GM12878 (cell line): Measurements from ENCODE around the gene C1QB. TPM values are rescaled to one million over a fixed set of nuclear protein-coding genes. Genes with fewer than 3 reads are reported as not detected.

ENCODE experiments used
- ATAC-seq: fragments of 200-7000 bp; cut with Tn5 transposase; 3 replicates; pipeline ENCODE4 v1.9.1; 2020; ENCODE audit warnings: mild to moderate bottlenecking, moderate library complexity
- BruUV-seq: library from RNA; stranded (reverse); fragments of 400-500 nt; replicated peaks from 2 replicates; lab custom pipeline; 2021; lab: Mats Ljungman, UMichigan
- CTCF ChIA-PET: fragments of 300-600 bp; sonication (Branson Sonifier 250); formaldehyde crosslinking; extraction: SDS; loops from one replicate; lab custom pipeline; 2021; ENCODE audit warnings: inconsistent platforms; lab: Yijun Ruan, JAX
- POLR2A ChIA-PET: fragments of 350-600 bp; formaldehyde crosslinking; extraction: SDS; loops from one replicate; lab custom pipeline; 2021; ENCODE audit warnings: inconsistent platforms; lab: Charles Lee
- RAD21 ChIA-PET: fragments of 300-600 bp; sonication (Branson Sonifier 250); formaldehyde crosslinking; loops from one replicate; lab custom pipeline; 2023; ENCODE audit warnings: antibody characterized with exemption; ENCODE audit not compliant: unreplicated experiment; lab: Charles Lee
- SMC1A ChIA-PET: fragments of 300-600 bp; sonication (Branson Sonifier 250); formaldehyde crosslinking; loops from one replicate; lab custom pipeline; 2023; ENCODE audit not compliant: unreplicated experiment, uncharacterized antibody; lab: Charles Lee
- DNase-seq: peaks from one replicate; pipeline ENCODE4 v3.0.0-alpha.2; 2011; ENCODE audit warnings: low read depth, low spot score
- FAIRE-seq: peaks from 3 replicates; lab custom pipeline; 2011; peaks lifted over from hg19 to GRCh38; lab: Jason Lieb, UNC
- H2AFZ ChIP-seq: 2 replicates; pipeline ENCODE4 v1.6.0; 2011; ENCODE audit warnings: low read depth, low read length, control low read depth; ENCODE audit not compliant: control insufficient read depth
- H3K27ac ChIP-seq: 2 replicates; pipeline ENCODE4 v1.5.1; 2011; ENCODE audit warnings: control low read depth; ENCODE audit not compliant: control insufficient read depth, insufficient read depth
- H3K27me3 ChIP-seq, 2 experiments: replicated peaks in 1 of 2; 2 replicates each; pipeline versions ENCODE4 v1.6.0 to v1.6.1; 2011; ENCODE audit warnings: low read length in 1 of 2; ENCODE audit not compliant: control insufficient read depth in 2 of 2, insufficient read depth in 2 of 2
- H3K36me3 ChIP-seq, 2 experiments: 2 replicates each; pipeline ENCODE4 v1.5.1; 2011; ENCODE audit warnings: low read length in 1 of 2; ENCODE audit not compliant: control insufficient read depth in 2 of 2, insufficient read depth in 2 of 2
- H3K4me1 ChIP-seq: 2 replicates; pipeline ENCODE4 v1.6.1; 2011; ENCODE audit warnings: mild to moderate bottlenecking, low read length, moderate library complexity, mixed read lengths; ENCODE audit not compliant: control insufficient read depth, insufficient read depth
- H3K4me2 ChIP-seq: 2 replicates; pipeline ENCODE4 v1.6.0; 2011; ENCODE audit warnings: control low read depth; ENCODE audit not compliant: control insufficient read depth, insufficient read depth
- H3K4me3 ChIP-seq: fragments of 200-600 bp; sonication (generic); 2 replicates; pipeline ENCODE4 v1.5.1; 2016
- H3K79me2 ChIP-seq: 2 replicates; pipeline ENCODE4 v1.6.0; 2011; ENCODE audit warnings: low read length; ENCODE audit not compliant: control insufficient read depth, insufficient read depth
- H3K9ac ChIP-seq: 2 replicates; pipeline ENCODE4 v1.8.0; 2011; ENCODE audit warnings: low read length, control low read depth, mixed read lengths; ENCODE audit not compliant: control insufficient read depth, insufficient read depth
- H3K9me3 ChIP-seq: replicated peaks from 3 replicates; pipeline ENCODE4 v1.5.1; 2011; ENCODE audit warnings: mild to moderate bottlenecking, low read length; ENCODE audit not compliant: control insufficient read depth, insufficient read depth
- H4K20me1 ChIP-seq: 2 replicates; pipeline ENCODE4 v1.6.0; 2011; ENCODE audit not compliant: control insufficient read depth, insufficient read depth
- CHD2 ChIP-seq: IDR thresholded peaks from 2 replicates; pipeline ENCODE4 v1.6.1; 2011; ENCODE audit warnings: low read depth, low read length, improper control_type of control experiment, borderline replicate concordance
- EP300 ChIP-seq, 2 experiments: fragments of 150-350 bp in 1 of 2; IDR thresholded peaks; 2 replicates each; pipeline ENCODE4 v1.6.1; 2011 to 2012; ENCODE audit warnings: low read depth in 2 of 2, low read length in 2 of 2, borderline replicate concordance in 1 of 2, improper control_type of control experiment in 1 of 2, inconsistent platforms in 1 of 2; ENCODE audit not compliant: control insufficient read depth in 1 of 2
- ESRRA ChIP-seq: IDR thresholded peaks from 2 replicates; pipeline ENCODE4 v1.6.1; 2012; ENCODE audit warnings: mild to moderate bottlenecking, low read length, improper control_type of control experiment
- EZH2 ChIP-seq: IDR thresholded peaks from 2 replicates; pipeline ENCODE4 v1.6.1; 2012; ENCODE audit warnings: low read depth, mild to moderate bottlenecking, control low read depth, inconsistent platforms, low read length, borderline replicate concordance; ENCODE audit not compliant: control insufficient read depth
- GABPA ChIP-seq: IDR thresholded peaks from 2 replicates; pipeline ENCODE4 v1.6.1; 2014; ENCODE audit warnings: antibody characterized with exemption, low read depth, mild to moderate bottlenecking, inconsistent platforms
- HDAC6 ChIP-seq: fragments of 200-600 bp; sonication (generic); IDR thresholded peaks from one replicate; pipeline ENCODE4 v1.8.0; 2017; ENCODE audit warnings: antibody characterized with exemption; ENCODE audit not compliant: unreplicated experiment
- LARP7 ChIP-seq: fragments of 450-650 bp; IDR thresholded peaks from 2 replicates; pipeline ENCODE4 v1.6.1; 2017; ENCODE audit warnings: mild to moderate bottlenecking
- NFXL1 ChIP-seq: fragments of 450-650 bp; IDR thresholded peaks from 2 replicates; pipeline ENCODE4 v1.6.1; 2017; ENCODE audit warnings: antibody characterized with exemption, mild to moderate bottlenecking, borderline replicate concordance
- NR2C1 ChIP-seq: fragments of 450-650 bp; IDR thresholded peaks from 2 replicates; pipeline ENCODE4 v1.6.1; 2017; ENCODE audit warnings: antibody characterized with exemption, mild to moderate bottlenecking, moderate library complexity
- PAX8 ChIP-seq: fragments of 450-650 bp; IDR thresholded peaks from 2 replicates; pipeline ENCODE4 v1.6.1; 2017; ENCODE audit warnings: mild to moderate bottlenecking, moderate library complexity
- POLR2AphosphoS2 ChIP-seq: IDR thresholded peaks from 2 replicates; pipeline ENCODE4 v1.6.1; 2011; ENCODE audit warnings: low read depth, mild to moderate bottlenecking, low read length, improper control_type of control experiment, moderate library complexity
- SRF ChIP-seq, 2 experiments: IDR thresholded peaks; 2 replicates each; pipeline ENCODE4 v1.6.1; 2011; ENCODE audit warnings: low read depth in 2 of 2, low read length in 2 of 2, mild to moderate bottlenecking in 1 of 2, moderate library complexity in 1 of 2
- TBL1XR1 ChIP-seq: IDR thresholded peaks from 2 replicates; pipeline ENCODE4 v1.6.1; 2012; ENCODE audit warnings: low read depth, low read length, improper control_type of control experiment
- ZNF217 ChIP-seq: fragments of 450-650 bp; IDR thresholded peaks from 2 replicates; pipeline ENCODE4 v1.6.1; 2017; ENCODE audit warnings: antibody characterized with exemption, mild to moderate bottlenecking
- WGBS: methylation state at CpG from one replicate; pipeline ENCODE4 v1.1.6; 2016; ENCODE audit warnings: low lambda C conversion rate; ENCODE audit not compliant: insufficient replicate concordance, insufficient coverage; ENCODE audit errors: missing lambda C conversion rate; 5-methylcytosine and 5-hydroxymethylcytosine counted together
- in situ Hi-C: fragments of 300-500 bp; cut with MboI; formaldehyde crosslinking; loops from 9 replicates; pipeline ENCODE4 v1.14.3; 2018; ENCODE audit warnings: mixed read lengths
- intact Hi-C: fragments of 100-400 bp; cut with micrococcal nuclease; formaldehyde crosslinking; loops from one replicate; pipeline ENCODE4 v1.14.2; 2022; ENCODE audit not compliant: unreplicated experiment
- polyA plus RNA-seq, 11 experiments: library from polyadenylated mRNA; depleted of rRNA in 4 of 11; unstranded in 6 of 11; stranded (reverse) in 5 of 11; fragments of >200 nt; fragmentation: Nextera tagmentation in 4 of 11; fragmentation: Illumina TruSeq in 1 of 11; extraction: Ambion mirVana in 4 of 11; extraction: Trizol in 1 of 11; gene quantifications; 1 replicate in 1 of 11; 2 replicates in 10 of 11; pipeline versions ENCODE4 v1.2.1 to v1.2.3, GENCODE V29; 2011 to 2016; ENCODE audit warnings: inconsistent platforms in 2 of 11, missing spikeins in 2 of 11, low read depth in 1 of 11
- total RNA-seq, 4 experiments: library from RNA; depleted of rRNA in 3 of 4; stranded (reverse); fragments of >200 nt in 3 of 4; fragmentation: Illumina TruSeq in 1 of 4; extraction: Trizol in 1 of 4; gene quantifications; 2 replicates each; pipeline versions ENCODE4 v1.2.1 to v1.2.3, GENCODE V29; 2013 to 2021
- TF ChIP-seq, protein P1 (sequence below): fragments of 450-650 bp; IDR thresholded peaks from 2 replicates; pipeline ENCODE4 v1.6.1; 2016; ENCODE audit warnings: mild to moderate bottlenecking, moderate library complexity, borderline replicate concordance
- TF ChIP-seq, protein P2 (sequence below): fragments of 450-650 bp; conservative IDR thresholded peaks from 2 replicates; pipeline ENCODE4 v1.6.1; 2017; ENCODE audit warnings: mild to moderate bottlenecking, moderate library complexity

Gene C1QB
- total and polyA plus RNA-seq, 10 of the 15 experiments (the other 5 are each of a cell fraction or from before 2014, with no cell fraction given) = 0.62 TPM; not detected in 9

- TF ChIP-seq EZH2 (no peak), HDAC6 (no peak), NR2C1 (no peak)
- TF ChIP-seq, all 136 proteins: peak for 0
Observed at GRCh38 chr1:22660716-22661241, 7.7 kb downstream of the C1QB start (continued).

GRCh38 chr1:22661880-22662279, 8.8 kb downstream of the C1QB start:
- no peak for ATAC-seq
- FAIRE-seq = no peak
- intact Hi-C loops = no loop called here
- H3K79me2 ChIP-seq = no peaks in the 10 kb centered on the region
- ChIA-PET CTCF (no interaction called here), RAD21 (no interaction called here), POLR2A (no interaction called here), SMC1A (no interaction called here)
- H3K27me3 ChIP-seq = no peaks in the 10 kb centered on the region; a peak in 2 of 4 replicates
- no TSS peak for BruUV-seq
- in situ Hi-C loops = no loop called here
- no peaks in the 10 kb centered on the region for H3K36me3 ChIP-seq
- 14% methylated on average over 2 of the region's 2 CpGs for WGBS
- H3K4me3 ChIP-seq = no peak overlapping the region
- no peaks in the 10 kb centered on the region for H3K4me1 ChIP-seq
- no peak overlapping the region for H3K27ac ChIP-seq
- H3K9ac ChIP-seq = no peak overlapping the region
- no peak overlapping the region for H3K4me2 ChIP-seq
- no peak for DNase-seq
- no peaks in the 10 kb centered on the region for H3K9me3 ChIP-seq
- no peak overlapping the region for H2AFZ ChIP-seq
- H4K20me1 ChIP-seq = no peaks in the 10 kb centered on the region
- TF ChIP-seq SRF (IDR thresholded peaks at IDR 0.05; ENCODE audit: low read depth in 2 of 2, low read length in 2 of 2) = no peak
- no peak for TF ChIP-seq EP300 (IDR thresholded peaks at IDR 0.05; ENCODE audit: borderline replicate concordance in 1 of 2, control insufficient read depth in 1 of 2, low read depth in 2 of 2, low read length in 2 of 2)
- TF ChIP-seq CHD2 = no peak
- no peak for TF ChIP-seq GABPA
- TF ChIP-seq, protein P1, sequence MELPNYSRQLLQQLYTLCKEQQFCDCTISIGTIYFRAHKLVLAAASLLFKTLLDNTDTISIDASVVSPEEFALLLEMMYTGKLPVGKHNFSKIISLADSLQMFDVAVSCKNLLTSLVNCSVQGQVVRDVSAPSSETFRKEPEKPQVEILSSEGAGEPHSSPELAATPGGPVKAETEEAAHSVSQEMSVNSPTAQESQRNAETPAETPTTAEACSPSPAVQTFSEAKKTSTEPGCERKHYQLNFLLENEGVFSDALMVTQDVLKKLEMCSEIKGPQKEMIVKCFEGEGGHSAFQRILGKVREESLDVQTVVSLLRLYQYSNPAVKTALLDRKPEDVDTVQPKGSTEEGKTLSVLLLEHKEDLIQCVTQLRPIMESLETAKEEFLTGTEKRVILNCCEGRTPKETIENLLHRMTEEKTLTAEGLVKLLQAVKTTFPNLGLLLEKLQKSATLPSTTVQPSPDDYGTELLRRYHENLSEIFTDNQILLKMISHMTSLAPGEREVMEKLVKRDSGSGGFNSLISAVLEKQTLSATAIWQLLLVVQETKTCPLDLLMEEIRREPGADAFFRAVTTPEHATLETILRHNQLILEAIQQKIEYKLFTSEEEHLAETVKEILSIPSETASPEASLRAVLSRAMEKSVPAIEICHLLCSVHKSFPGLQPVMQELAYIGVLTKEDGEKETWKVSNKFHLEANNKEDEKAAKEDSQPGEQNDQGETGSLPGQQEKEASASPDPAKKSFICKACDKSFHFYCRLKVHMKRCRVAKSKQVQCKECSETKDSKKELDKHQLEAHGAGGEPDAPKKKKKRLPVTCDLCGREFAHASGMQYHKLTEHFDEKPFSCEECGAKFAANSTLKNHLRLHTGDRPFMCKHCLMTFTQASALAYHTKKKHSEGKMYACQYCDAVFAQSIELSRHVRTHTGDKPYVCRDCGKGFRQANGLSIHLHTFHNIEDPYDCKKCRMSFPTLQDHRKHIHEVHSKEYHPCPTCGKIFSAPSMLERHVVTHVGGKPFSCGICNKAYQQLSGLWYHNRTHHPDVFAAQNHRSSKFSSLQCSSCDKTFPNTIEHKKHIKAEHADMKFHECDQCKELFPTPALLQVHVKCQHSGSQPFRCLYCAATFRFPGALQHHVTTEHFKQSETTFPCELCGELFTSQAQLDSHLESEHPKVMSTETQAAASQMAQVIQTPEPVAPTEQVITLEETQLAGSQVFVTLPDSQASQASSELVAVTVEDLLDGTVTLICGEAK = no peak
- TF ChIP-seq ZNF217 = no peak
- no peak for TF ChIP-seq ESRRA
- TF ChIP-seq, protein P2, sequence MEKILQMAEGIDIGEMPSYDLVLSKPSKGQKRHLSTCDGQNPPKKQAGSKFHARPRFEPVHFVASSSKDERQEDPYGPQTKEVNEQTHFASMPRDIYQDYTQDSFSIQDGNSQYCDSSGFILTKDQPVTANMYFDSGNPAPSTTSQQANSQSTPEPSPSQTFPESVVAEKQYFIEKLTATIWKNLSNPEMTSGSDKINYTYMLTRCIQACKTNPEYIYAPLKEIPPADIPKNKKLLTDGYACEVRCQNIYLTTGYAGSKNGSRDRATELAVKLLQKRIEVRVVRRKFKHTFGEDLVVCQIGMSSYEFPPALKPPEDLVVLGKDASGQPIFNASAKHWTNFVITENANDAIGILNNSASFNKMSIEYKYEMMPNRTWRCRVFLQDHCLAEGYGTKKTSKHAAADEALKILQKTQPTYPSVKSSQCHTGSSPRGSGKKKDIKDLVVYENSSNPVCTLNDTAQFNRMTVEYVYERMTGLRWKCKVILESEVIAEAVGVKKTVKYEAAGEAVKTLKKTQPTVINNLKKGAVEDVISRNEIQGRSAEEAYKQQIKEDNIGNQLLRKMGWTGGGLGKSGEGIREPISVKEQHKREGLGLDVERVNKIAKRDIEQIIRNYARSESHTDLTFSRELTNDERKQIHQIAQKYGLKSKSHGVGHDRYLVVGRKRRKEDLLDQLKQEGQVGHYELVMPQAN = no peak
- no peak for TF ChIP-seq TBL1XR1
- TF ChIP-seq POLR2AphosphoS2 = no peak
- no peak for TF ChIP-seq LARP7
- no peak for TF ChIP-seq NFXL1
- TF ChIP-seq PAX8 = no peak
